MM.1S (cell line): ENCODE measurements around the gene UST.

Experiments used
- DNase-seq: peaks from one replicate; pipeline ENCODE4 v3.0.0-alpha.2; 2015
- H2AFZ ChIP-seq: fragments of 300-600 bp; sonication (generic); 2 replicates; pipeline ENCODE4 v1.6.0; 2016; ENCODE audit warnings: antibody characterized with exemption, low read length
- H3F3A ChIP-seq: fragments of 300-600 bp; sonication (generic); 2 replicates; pipeline ENCODE4 v1.6.1; 2016; ENCODE audit warnings: mild to moderate bottlenecking, antibody characterized with exemption, low read length, moderate library complexity, mixed read lengths; ENCODE audit not compliant: insufficient read depth
- H3K27ac ChIP-seq: fragments of 300-600 bp; sonication (generic); 2 replicates; pipeline ENCODE4 v1.5.1; 2016; ENCODE audit warnings: mild to moderate bottlenecking, low read length
- H3K27me3 ChIP-seq: fragments of 300-600 bp; sonication (generic); replicated peaks from 2 replicates; pipeline ENCODE4 v1.6.0; 2016; ENCODE audit warnings: low read length; ENCODE audit not compliant: insufficient read depth
- H3K36me3 ChIP-seq: fragments of 300-600 bp; sonication (generic); replicated peaks from 2 replicates; pipeline ENCODE4 v1.6.1; 2016; ENCODE audit warnings: mild to moderate bottlenecking, low read length, mixed read lengths; ENCODE audit not compliant: insufficient read depth
- H3K4me1 ChIP-seq: fragments of 300-600 bp; sonication (generic); 2 replicates; pipeline ENCODE4 v1.6.1; 2016; ENCODE audit warnings: low read length, mixed read lengths
- H3K4me2 ChIP-seq: fragments of 300-600 bp; sonication (generic); 2 replicates; pipeline ENCODE4 v1.6.0; 2016; ENCODE audit warnings: low read depth, low read length
- H3K4me3 ChIP-seq: fragments of 300-600 bp; sonication (generic); 2 replicates; pipeline ENCODE4 v1.5.1; 2016; ENCODE audit warnings: low read length, mixed read lengths
- H3K79me2 ChIP-seq: fragments of 300-600 bp; sonication (generic); 2 replicates; pipeline ENCODE4 v1.6.1; 2016; ENCODE audit warnings: mixed run types, low read length, mixed read lengths
- H3K9ac ChIP-seq: fragments of 300-600 bp; sonication (generic); 2 replicates; pipeline ENCODE4 v1.6.1; 2016; ENCODE audit warnings: low read length, mixed read lengths
- H3K9me2 ChIP-seq: fragments of 300-600 bp; sonication (generic); replicated peaks from 2 replicates; pipeline ENCODE4 v1.6.1; 2016; ENCODE audit warnings: mild to moderate bottlenecking, low read length, mixed read lengths; ENCODE audit not compliant: insufficient read depth
- H3K9me3 ChIP-seq: fragments of 300-600 bp; sonication (generic); replicated peaks from 2 replicates; pipeline ENCODE4 v1.6.1; 2016; ENCODE audit warnings: mild to moderate bottlenecking, low read length, mixed read lengths; ENCODE audit not compliant: insufficient read depth
- H4K20me1 ChIP-seq: fragments of 300-600 bp; sonication (generic); 2 replicates; pipeline ENCODE4 v1.6.1; 2016; ENCODE audit warnings: mild to moderate bottlenecking, low read length, moderate library complexity, mixed read lengths; ENCODE audit not compliant: insufficient read depth
- EZH2 ChIP-seq: fragments of 300-600 bp; sonication (generic); optimal IDR thresholded peaks from 2 replicates; pipeline ENCODE3; 2017; ENCODE audit warnings: low read depth, mild to moderate bottlenecking, antibody characterized with exemption, low read length, mixed read lengths
- EZH2phosphoT487 ChIP-seq: fragments of 300-600 bp; sonication (generic); IDR thresholded peaks from 2 replicates; pipeline ENCODE4 v1.6.1; 2018; ENCODE audit warnings: antibody characterized with exemption, low read length
- TF ChIP-seq, protein P1 (sequence below): fragments of 300-600 bp; sonication (generic); IDR thresholded peaks from 2 replicates; pipeline ENCODE4 v1.5.1; 2016; ENCODE audit warnings: antibody characterized with exemption, low read length, mixed read lengths

Gene UST

DNA sequence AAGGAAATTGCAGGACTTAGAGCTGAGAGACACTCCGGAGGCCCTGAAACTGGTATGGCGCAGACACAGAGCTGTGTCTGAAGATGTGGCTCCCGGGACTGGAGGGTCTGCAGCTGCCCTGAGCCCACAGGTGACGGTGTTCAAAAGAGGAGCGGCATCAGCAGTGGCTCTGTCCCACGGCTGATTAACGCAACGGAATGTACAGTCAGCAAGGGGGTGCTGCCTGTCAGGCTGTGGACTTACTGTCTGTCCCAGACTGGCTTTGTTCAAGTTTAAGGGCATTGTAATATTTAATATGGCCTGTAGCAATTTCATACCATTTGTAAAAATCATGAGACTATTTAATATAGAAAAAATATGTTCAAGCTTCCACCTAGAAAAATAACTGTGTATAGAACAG, 342.7 kb downstream of the UST start:
- no peak overlapping the region for H3K4me2 ChIP-seq
- no peaks in the 10 kb centered on the region for H3K9me2 ChIP-seq
- no peaks in the 10 kb centered on the region for H3K36me3 ChIP-seq
- H3K27ac ChIP-seq, result no peak overlapping the region
- no peaks in the 10 kb centered on the region for H4K20me1 ChIP-seq
- no peak for DNase-seq
- no peaks in the 10 kb centered on the region for H3K79me2 ChIP-seq
- H3K9me3 ChIP-seq, result no peaks in the 10 kb centered on the region
- no peaks in the 10 kb centered on the region for H3K4me1 ChIP-seq
- H3K9ac ChIP-seq, result no peak overlapping the region
- no peak overlapping the region for H2AFZ ChIP-seq
- no peak for TF ChIP-seq EZH2
- no peak for TF ChIP-seq EZH2phosphoT487
- TF ChIP-seq, protein P1, sequence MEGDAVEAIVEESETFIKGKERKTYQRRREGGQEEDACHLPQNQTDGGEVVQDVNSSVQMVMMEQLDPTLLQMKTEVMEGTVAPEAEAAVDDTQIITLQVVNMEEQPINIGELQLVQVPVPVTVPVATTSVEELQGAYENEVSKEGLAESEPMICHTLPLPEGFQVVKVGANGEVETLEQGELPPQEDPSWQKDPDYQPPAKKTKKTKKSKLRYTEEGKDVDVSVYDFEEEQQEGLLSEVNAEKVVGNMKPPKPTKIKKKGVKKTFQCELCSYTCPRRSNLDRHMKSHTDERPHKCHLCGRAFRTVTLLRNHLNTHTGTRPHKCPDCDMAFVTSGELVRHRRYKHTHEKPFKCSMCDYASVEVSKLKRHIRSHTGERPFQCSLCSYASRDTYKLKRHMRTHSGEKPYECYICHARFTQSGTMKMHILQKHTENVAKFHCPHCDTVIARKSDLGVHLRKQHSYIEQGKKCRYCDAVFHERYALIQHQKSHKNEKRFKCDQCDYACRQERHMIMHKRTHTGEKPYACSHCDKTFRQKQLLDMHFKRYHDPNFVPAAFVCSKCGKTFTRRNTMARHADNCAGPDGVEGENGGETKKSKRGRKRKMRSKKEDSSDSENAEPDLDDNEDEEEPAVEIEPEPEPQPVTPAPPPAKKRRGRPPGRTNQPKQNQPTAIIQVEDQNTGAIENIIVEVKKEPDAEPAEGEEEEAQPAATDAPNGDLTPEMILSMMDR, result no peak
- H3F3A ChIP-seq, result no peaks in the 10 kb centered on the region
- no peak overlapping the region for H3K4me3 ChIP-seq
- H3K27me3 ChIP-seq, result no peaks in the 10 kb centered on the region

DNA sequence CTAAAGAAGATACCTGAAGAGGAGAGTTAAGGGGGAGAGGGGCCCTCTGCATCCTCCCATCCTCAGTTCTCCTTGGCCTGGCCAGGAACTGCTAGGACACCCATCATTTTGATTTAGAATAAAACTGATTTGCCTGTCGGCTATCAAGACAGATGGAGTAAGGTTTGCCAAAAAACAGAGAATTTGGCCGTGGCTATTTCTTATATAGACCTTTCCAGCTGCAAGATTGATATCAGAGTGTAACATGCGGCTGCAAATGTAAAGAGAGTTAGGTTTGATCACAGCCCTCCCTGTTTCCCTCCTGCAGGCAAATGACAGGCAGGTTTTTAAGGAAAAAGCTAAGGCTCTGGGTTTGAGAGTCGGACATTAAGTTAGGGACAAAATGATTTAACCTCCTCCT, 344.1 kb downstream of the UST start:
- H3K9ac ChIP-seq, result no peak overlapping the region
- H4K20me1 ChIP-seq, result no peaks in the 10 kb centered on the region
- no peaks in the 10 kb centered on the region for H3K4me1 ChIP-seq
- TF ChIP-seq EZH2 (no peak), EZH2phosphoT487 (no peak)
- TF ChIP-seq, protein P1, result no peak
- no peaks in the 10 kb centered on the region for H3K9me3 ChIP-seq
- H3K4me2 ChIP-seq, result no peak overlapping the region
- H3K36me3 ChIP-seq, result no peaks in the 10 kb centered on the region
- H3K79me2 ChIP-seq, result no peaks in the 10 kb centered on the region
- H3K27ac ChIP-seq, result no peak overlapping the region
- no peaks in the 10 kb centered on the region for H3K9me2 ChIP-seq
- no peaks in the 10 kb centered on the region for H3K27me3 ChIP-seq
- no peak overlapping the region for H3K4me3 ChIP-seq
- DNase-seq, result no peak
- no peaks in the 10 kb centered on the region for H3F3A ChIP-seq
- H2AFZ ChIP-seq, result no peak overlapping the region

DNA sequence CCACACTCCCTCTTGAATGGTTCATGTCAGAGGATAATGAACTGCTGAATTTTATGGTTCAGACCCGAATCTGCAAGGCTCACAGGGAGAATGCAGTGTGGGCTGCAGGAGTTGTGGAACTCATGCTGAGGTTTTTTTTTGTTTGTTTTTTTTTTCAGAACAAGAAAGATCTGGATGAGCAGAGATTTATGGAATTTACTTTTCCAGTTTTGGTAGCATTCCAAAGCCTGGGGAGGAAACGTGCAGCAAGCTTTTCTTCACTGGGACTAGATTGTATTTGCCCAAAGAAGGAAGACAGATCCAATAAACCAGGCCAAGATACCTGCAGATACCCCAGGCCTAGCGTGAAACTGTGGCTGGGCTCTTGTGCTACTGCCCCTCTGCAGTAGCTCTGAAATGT, 346.8 kb downstream of the UST start:
- TF ChIP-seq, protein P1, result no peak
- TF ChIP-seq EZH2phosphoT487, result no peak
- no peak for TF ChIP-seq EZH2
- no peaks in the 10 kb centered on the region for H3K27me3 ChIP-seq
- no peaks in the 10 kb centered on the region for H3K4me1 ChIP-seq
- H2AFZ ChIP-seq, result no peak overlapping the region
- no peak for DNase-seq
- no peak overlapping the region for H3K9ac ChIP-seq
- H3K9me3 ChIP-seq, result no peaks in the 10 kb centered on the region
- no peaks in the 10 kb centered on the region for H3K79me2 ChIP-seq
- H3K27ac ChIP-seq, result no peak overlapping the region
- no peak overlapping the region for H3K4me3 ChIP-seq
- no peak overlapping the region for H3K4me2 ChIP-seq
- no peaks in the 10 kb centered on the region for H3K9me2 ChIP-seq
- H3F3A ChIP-seq, result no peaks in the 10 kb centered on the region
- no peaks in the 10 kb centered on the region for H3K36me3 ChIP-seq
- H4K20me1 ChIP-seq, result no peaks in the 10 kb centered on the region
